ENCODE data around the gene ATP2A1. TPM values are rescaled to one million over a fixed set of nuclear protein-coding genes. Genes with fewer than 3 reads are reported as not detected.

The ATP2A1 gene
- total and polyA plus RNA-seq, 2 of the 13 experiments (the other 11 are each of a cell fraction or from before 2014, with no cell fraction given), result 3.2 to 12.5 TPM

DNA sequence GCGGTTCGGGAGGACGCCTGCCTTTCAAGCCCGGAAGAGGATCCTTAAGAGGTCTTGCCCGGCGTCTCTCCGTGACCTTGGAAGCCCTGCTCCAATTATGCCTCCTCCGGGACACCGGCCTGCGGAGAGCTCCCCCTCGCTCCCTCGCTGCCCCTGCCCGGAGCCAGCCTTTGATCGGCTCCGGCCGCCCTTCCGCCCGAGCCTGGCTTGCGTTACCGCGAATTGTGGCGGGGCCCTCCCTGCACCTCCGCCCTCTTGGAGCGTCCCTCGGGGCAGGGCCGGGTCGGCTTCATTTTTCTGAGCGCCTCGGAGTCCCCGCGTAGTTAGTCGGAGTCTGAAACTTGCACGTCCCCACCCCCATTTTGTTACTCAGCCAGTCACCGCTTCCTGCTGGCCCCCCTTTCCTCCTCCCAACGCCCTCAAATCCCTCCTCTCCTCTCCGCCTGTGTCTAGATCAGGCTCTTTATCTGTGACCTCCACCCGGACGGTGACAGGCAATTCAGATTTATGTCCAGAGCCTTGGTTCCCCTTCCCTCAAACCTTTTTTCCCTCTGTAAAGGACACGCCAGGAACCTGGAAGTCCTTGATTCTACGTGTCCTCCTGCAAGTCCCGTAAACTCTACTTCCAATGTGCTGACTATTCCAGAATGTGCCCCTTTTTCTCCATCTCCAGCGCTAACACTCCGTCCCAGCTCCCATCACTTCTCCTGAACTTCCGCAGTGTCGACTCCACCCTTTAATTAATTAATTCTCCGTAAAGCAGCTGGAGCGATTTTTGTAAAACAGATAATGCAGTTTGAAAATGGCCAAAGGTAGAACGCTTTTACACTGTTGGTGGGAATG lies 47.3 kb downstream of the ATP2A1 start (continued):
- TF ChIP-seq ZHX1 (CRISPR knock-in tag; IDR thresholded peaks at IDR 0.05; ENCODE audit: low read depth), result no peak; the same call in 1 of the 2 replicates
- TF ChIP-seq ZNF567 (CRISPR knock-in tag; IDR thresholded peaks at IDR 0.05; ENCODE audit: borderline replicate concordance), result peak; percentile 96
- peak; percentile 87 for TF ChIP-seq RBM39 (IDR thresholded peaks at IDR 0.05; ENCODE audit: low read depth, low read length, poor library complexity, severe bottlenecking)
- peak; percentile 41; the same call in 1 of the 2 replicates for TF ChIP-seq NAIF1 (CRISPR knock-in tag; IDR thresholded peaks at IDR 0.05; ENCODE audit: borderline replicate concordance)
- TF ChIP-seq ZNF317 (CRISPR knock-in tag; IDR thresholded peaks at IDR 0.05), result peak; percentile 68; the same call in 1 of the 2 replicates
- no peak for TF ChIP-seq ZBTB49 (CRISPR knock-in tag; IDR thresholded peaks at IDR 0.05; ENCODE audit: borderline replicate concordance)
- no peak for TF ChIP-seq RFX3 (CRISPR knock-in tag; IDR thresholded peaks at IDR 0.05)
- TF ChIP-seq NFKBIZ (CRISPR knock-in tag; IDR thresholded peaks at IDR 0.05), result no peak
- peak; percentile 72 for TF ChIP-seq ZFY (CRISPR knock-in tag; IDR thresholded peaks at IDR 0.05)
- TF ChIP-seq ZKSCAN1 (IDR thresholded peaks at IDR 0.05; ENCODE audit: low read length), result no peak
- no peak for TF ChIP-seq ZNF570 (CRISPR knock-in tag; IDR thresholded peaks at IDR 0.05; ENCODE audit: borderline replicate concordance)
- TF ChIP-seq SP140L (CRISPR knock-in tag; IDR thresholded peaks at IDR 0.05; ENCODE audit: borderline replicate concordance), result no peak
- TF ChIP-seq, protein P1, sequence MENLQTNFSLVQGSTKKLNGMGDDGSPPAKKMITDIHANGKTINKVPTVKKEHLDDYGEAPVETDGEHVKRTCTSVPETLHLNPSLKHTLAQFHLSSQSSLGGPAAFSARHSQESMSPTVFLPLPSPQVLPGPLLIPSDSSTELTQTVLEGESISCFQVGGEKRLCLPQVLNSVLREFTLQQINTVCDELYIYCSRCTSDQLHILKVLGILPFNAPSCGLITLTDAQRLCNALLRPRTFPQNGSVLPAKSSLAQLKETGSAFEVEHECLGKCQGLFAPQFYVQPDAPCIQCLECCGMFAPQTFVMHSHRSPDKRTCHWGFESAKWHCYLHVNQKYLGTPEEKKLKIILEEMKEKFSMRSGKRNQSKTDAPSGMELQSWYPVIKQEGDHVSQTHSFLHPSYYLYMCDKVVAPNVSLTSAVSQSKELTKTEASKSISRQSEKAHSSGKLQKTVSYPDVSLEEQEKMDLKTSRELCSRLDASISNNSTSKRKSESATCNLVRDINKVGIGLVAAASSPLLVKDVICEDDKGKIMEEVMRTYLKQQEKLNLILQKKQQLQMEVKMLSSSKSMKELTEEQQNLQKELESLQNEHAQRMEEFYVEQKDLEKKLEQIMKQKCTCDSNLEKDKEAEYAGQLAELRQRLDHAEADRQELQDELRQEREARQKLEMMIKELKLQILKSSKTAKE (CRISPR knock-in tag; IDR thresholded peaks at IDR 0.05; ENCODE audit: borderline replicate concordance), result no peak
- no peak for TF ChIP-seq ZNF121 (CRISPR knock-in tag; IDR thresholded peaks at IDR 0.05)
- no peak for TF ChIP-seq CENPX (CRISPR knock-in tag; IDR thresholded peaks at IDR 0.05)
- no peak for TF ChIP-seq ARID2 (CRISPR knock-in tag; IDR thresholded peaks at IDR 0.05; ENCODE audit: borderline replicate concordance)
- TF ChIP-seq, protein P2, sequence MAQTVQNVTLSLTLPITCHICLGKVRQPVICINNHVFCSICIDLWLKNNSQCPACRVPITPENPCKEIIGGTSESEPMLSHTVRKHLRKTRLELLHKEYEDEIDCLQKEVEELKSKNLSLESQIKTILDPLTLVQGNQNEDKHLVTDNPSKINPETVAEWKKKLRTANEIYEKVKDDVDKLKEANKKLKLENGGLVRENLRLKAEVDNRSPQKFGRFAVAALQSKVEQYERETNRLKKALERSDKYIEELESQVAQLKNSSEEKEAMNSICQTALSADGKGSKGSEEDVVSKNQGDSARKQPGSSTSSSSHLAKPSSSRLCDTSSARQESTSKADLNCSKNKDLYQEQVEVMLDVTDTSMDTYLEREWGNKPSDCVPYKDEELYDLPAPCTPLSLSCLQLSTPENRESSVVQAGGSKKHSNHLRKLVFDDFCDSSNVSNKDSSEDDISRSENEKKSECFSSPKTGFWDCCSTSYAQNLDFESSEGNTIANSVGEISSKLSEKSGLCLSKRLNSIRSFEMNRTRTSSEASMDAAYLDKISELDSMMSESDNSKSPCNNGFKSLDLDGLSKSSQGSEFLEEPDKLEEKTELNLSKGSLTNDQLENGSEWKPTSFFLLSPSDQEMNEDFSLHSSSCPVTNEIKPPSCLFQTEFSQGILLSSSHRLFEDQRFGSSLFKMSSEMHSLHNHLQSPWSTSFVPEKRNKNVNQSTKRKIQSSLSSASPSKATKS (CRISPR knock-in tag; IDR thresholded peaks at IDR 0.05), result no peak
- no peak for TF ChIP-seq ZBTB1 (CRISPR knock-in tag; IDR thresholded peaks at IDR 0.05; ENCODE audit: borderline replicate concordance)
- no peak for TF ChIP-seq ZNF766 (CRISPR knock-in tag; IDR thresholded peaks at IDR 0.05; ENCODE audit: borderline replicate concordance)

All from HepG2 (cell line).